Measurements from ENCODE around the gene MME.

DNA sequence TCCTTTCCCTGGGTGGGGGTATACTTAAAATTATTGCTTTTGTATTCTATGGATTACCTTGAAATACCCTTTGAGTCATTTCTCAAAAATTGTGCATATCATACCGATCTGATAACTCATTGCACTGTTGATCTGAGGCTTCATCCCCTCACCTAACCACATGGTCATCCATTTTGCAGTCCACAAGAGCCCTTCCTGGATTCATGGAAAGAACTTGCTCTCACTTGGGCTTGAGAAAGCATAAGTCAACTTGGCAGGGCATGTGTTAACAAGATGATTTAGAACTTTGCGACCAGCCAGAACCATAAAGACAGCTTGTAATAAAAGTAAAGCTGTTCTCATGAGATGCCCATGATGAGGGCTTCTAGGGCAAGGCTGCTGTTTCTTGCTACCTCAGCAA lies 22.2 kb downstream of the MME start:
- TF ChIP-seq CTCF (conservative IDR thresholded peaks at IDR 0.05 in 1 of 2, IDR thresholded peaks at IDR 0.05 in 1 of 2; ENCODE audit: low read depth in 1 of 2, low read length in 2 of 2) (no peak), EZH2 (IDR thresholded peaks at IDR 0.05; ENCODE audit: low read length, missing control alignments) (no peak)

Measured in fibroblast of lung (primary cell).